Neuron (in vitro differentiated cells): ENCODE data around the gene PLXNA4.

Experiments used
- H2AFZ ChIP-seq: one replicate; pipeline ENCODE4 v1.6.1; 2013; ENCODE audit warnings: low read depth, mild to moderate bottlenecking, inconsistent platforms, low read length, moderate library complexity
- H3K27me3 ChIP-seq: one replicate; pipeline ENCODE4 v1.6.1; 2013; ENCODE audit warnings: low read length; ENCODE audit not compliant: insufficient read depth
- H3K36me3 ChIP-seq: one replicate; pipeline ENCODE4 v1.6.1; 2013; ENCODE audit warnings: low read length; ENCODE audit not compliant: insufficient read depth
- H3K4me1 ChIP-seq: one replicate; pipeline ENCODE4 v1.6.1; 2013; ENCODE audit warnings: low read length; ENCODE audit not compliant: insufficient read depth
- H3K4me3 ChIP-seq: 2 replicates; pipeline ENCODE4 v1.5.1; 2013; ENCODE audit warnings: mild to moderate bottlenecking, low read length, moderate library complexity
- H3K9me3 ChIP-seq: one replicate; pipeline ENCODE4 v1.6.1; 2013; ENCODE audit warnings: low read length

The PLXNA4 gene, protein sequence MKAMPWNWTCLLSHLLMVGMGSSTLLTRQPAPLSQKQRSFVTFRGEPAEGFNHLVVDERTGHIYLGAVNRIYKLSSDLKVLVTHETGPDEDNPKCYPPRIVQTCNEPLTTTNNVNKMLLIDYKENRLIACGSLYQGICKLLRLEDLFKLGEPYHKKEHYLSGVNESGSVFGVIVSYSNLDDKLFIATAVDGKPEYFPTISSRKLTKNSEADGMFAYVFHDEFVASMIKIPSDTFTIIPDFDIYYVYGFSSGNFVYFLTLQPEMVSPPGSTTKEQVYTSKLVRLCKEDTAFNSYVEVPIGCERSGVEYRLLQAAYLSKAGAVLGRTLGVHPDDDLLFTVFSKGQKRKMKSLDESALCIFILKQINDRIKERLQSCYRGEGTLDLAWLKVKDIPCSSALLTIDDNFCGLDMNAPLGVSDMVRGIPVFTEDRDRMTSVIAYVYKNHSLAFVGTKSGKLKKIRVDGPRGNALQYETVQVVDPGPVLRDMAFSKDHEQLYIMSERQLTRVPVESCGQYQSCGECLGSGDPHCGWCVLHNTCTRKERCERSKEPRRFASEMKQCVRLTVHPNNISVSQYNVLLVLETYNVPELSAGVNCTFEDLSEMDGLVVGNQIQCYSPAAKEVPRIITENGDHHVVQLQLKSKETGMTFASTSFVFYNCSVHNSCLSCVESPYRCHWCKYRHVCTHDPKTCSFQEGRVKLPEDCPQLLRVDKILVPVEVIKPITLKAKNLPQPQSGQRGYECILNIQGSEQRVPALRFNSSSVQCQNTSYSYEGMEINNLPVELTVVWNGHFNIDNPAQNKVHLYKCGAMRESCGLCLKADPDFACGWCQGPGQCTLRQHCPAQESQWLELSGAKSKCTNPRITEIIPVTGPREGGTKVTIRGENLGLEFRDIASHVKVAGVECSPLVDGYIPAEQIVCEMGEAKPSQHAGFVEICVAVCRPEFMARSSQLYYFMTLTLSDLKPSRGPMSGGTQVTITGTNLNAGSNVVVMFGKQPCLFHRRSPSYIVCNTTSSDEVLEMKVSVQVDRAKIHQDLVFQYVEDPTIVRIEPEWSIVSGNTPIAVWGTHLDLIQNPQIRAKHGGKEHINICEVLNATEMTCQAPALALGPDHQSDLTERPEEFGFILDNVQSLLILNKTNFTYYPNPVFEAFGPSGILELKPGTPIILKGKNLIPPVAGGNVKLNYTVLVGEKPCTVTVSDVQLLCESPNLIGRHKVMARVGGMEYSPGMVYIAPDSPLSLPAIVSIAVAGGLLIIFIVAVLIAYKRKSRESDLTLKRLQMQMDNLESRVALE (N-terminal part only)

DNA sequence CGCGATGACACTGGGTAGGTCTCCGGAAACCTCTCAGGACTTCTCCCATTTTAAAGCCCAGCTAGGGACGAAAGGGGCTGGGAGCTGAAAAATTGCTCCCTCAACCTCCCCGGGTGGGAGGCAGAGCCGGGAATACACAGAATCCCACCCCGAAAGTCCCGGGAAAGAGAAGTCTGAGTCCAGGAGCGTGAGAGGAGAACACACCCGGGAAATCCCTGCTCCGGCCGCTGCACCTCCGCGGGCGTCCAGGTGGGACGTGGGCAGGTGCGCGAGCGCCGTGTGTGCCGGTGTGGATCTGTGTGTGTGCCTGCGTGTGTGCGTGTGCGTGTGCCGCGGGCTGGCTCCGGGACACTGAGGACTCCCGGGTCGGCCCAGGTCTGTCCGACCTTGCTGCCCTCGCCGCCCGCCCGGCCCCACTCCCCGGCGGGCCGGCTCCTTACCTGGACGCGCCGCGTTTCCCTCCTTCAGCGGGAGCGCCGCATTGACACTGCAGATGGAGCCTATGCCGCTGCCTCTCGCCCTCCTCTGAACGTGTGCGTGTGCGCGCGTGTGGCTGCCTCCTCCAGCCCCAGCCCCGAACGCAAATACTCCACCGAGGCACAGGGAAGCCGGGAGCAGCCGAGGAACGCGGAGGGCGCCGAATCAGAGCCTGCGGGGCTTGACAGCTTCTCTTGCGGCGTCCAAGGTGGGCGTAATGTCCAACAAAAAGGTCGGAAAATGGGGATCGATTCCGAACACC lies at the start of gene PLXNA4:
Gene PLXNA4, minus strand, starts transcription at position 489 of the 739 bp plus-strand sequence. CDS start 67,777 bp downstream, outside the sequence.
- H3K27me3 ChIP-seq, result peaks cover 63% of the 10 kb centered on the region
- H3K9me3 ChIP-seq, result no peaks in the 10 kb centered on the region
- peaks cover 22% of the 10 kb centered on the region for H3K4me1 ChIP-seq
- H3K4me3 ChIP-seq, result peak within 1 kb of the TSS; percentile 36
- H3K36me3 ChIP-seq, result no peaks in the 10 kb centered on the region
- H2AFZ ChIP-seq, result peak within 1 kb of the TSS; percentile 84

DNA sequence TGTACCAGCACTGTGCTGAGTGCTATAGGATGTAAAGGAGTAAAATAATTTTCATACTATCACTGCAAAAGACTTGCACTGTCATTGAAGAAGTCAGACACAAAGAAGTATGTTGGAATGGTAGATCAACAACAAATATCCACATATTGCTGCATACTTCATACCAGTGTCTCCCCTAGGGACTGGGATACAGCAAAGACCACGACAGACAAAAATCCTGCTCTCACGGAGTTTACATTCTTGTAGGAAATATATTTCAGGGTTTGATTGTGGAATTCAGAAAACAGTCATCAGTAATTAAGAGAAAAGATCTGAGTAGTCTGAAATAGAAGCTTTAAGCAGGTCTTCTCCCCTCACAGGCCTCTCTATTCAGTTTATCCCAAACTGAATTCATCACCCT lies 49.4 kb upstream of the PLXNA4 start:
- H3K27me3 ChIP-seq, result no peaks in the 10 kb centered on the region
- H2AFZ ChIP-seq, result no peak overlapping the region
- no peaks in the 10 kb centered on the region for H3K4me1 ChIP-seq
- no peaks in the 10 kb centered on the region for H3K36me3 ChIP-seq
- no peaks in the 10 kb centered on the region for H3K9me3 ChIP-seq
- H3K4me3 ChIP-seq, result no peak overlapping the region

DNA sequence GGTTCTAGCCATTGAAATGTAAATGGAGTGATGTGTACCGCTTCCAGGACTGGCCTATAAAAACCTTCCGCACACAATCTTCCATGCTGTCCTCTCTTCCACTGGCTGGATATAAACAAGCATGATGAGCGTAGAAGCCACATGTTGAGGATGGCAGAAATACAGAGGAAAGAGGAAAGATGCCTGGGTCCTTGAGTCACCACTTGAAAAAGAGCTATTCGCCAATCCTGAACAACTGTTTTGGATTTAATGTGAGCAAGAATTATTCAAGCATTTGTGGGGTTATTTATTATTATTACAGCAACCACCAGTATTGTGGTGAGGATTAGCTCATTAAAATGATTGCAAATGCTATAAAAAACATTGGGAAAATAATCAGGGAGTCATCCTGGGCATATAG lies 45.8 kb upstream of the PLXNA4 start:
- Histone ChIP-seq H3K36me3 (no peaks in the 10 kb centered on the region), H3K27me3 (no peaks in the 10 kb centered on the region), H3K9me3 (no peaks in the 10 kb centered on the region), H2AFZ (no peak overlapping the region), H3K4me3 (no peak overlapping the region), H3K4me1 (no peaks in the 10 kb centered on the region)

DNA sequence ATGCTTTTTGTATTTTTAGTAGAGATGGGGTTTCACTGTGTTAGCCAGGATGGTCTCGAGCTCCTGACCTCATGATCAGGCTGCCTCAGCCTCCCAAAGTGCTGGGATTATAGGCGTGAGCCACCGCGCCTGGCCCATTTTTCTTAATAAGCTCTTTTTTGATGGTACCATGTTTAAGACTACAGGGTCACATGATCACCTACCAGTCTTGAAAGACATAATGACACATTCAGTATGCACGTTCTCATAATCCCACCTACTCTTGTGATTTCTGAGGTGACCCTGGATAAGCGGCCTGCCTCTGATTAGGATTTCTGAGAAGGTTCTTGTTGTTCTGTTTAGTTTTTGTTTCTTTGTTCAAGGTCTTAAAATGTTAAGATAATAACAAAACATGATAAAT lies 43.7 kb upstream of the PLXNA4 start:
- H3K4me1 ChIP-seq, result no peaks in the 10 kb centered on the region
- no peaks in the 10 kb centered on the region for H3K9me3 ChIP-seq
- H2AFZ ChIP-seq, result no peak overlapping the region
- H3K36me3 ChIP-seq, result no peaks in the 10 kb centered on the region
- H3K4me3 ChIP-seq, result no peak overlapping the region
- no peaks in the 10 kb centered on the region for H3K27me3 ChIP-seq

DNA sequence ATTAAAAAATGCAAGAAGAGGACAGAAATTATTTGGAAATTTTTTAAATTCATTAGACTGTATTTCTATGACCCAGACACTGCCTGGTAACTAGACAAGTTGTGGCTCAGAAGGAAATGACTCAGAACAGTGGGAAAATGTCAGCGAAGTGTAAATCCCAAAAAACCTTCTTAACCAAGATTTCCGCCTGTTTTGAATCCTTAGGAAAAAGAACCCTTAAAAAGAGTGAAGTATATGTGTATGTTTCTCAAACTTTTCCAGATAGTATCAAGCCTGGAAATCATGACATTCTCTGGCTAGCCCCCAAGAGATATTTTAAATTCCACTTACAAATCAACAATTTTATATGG lies 42.7 kb upstream of the PLXNA4 start:
- Histone ChIP-seq H2AFZ (no peak overlapping the region), H3K27me3 (no peaks in the 10 kb centered on the region), H3K4me1 (no peaks in the 10 kb centered on the region), H3K9me3 (no peaks in the 10 kb centered on the region), H3K4me3 (no peak overlapping the region), H3K36me3 (no peaks in the 10 kb centered on the region)

DNA sequence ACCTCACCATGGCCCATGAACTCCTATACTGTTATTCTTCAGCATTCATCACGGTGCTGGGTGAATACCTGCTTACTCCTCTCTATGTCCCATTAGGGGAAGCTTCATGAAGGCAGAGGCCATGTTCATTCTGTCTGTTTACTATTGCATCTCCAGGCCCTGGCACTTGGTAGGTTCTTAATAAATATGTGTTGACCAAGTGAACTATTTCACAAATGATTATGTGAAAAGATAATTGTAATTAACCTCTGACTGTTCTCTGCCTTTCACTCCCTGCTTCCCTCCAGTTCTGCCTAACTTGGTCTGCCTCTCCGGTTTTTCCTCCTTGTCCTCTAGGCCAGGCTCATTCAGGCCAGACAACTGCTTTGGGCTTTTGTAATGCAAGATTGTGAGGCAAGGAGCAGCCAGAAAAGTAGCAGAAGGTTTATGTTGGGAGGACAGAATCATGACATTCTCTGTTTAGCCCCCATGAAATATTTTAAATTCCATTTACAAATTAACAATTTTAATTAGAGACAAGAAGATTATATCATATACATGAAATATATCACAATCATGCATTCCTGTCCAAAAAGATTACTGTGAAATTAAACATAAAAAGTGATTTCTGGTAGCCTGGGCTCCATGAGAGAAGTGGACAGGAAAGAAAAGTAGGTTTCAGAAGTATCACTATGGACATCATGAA lies 42.1 kb upstream of the PLXNA4 start:
- H3K4me1 ChIP-seq, result no peaks in the 10 kb centered on the region
- no peak overlapping the region for H3K4me3 ChIP-seq
- H3K9me3 ChIP-seq, result no peaks in the 10 kb centered on the region
- no peak overlapping the region for H2AFZ ChIP-seq
- no peaks in the 10 kb centered on the region for H3K36me3 ChIP-seq
- H3K27me3 ChIP-seq, result no peaks in the 10 kb centered on the region

DNA sequence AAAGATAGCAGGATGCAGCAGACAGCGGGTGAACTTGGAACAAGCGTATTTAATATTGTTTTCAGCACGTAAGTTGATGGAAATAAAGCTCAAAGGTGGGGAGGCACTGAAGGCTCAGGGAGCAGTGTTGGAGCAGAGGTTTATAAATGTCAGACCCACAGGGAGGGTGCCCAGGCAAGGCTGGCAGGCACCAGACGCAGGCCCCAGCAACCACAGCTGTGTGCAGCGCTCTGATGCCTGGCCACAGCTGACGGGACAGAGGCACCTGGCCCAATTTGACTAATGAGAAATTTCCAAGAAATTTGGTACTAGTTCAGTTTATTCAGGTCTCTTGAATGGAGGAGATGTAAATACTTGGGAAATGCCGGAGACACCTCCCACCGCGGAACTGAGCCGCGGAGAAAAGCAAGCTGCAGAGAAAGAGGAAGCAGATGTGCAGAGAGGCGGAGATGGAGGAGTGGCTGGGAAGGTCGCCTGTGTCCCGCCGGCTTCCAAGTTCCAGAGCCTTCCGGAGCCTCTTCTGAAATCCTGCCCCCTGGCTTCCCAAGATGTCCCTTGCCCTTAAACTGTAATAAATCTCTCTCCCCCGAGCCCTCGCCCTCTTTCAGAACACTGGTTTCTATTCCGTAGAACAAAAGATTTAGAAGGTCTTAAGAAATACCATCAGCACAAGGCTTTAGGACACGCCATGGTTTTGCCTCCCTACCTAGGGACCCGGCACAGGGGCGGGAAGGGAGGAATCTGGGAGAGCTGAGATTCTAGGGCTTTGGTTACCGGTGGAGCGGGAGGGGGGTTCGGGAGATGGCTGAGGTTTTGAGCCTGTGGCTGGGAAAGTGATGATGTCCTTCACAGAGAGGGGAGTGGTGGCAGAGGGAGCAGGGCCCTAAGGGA lies 38.4 kb upstream of the PLXNA4 start:
- Histone ChIP-seq H3K4me3 (no peak overlapping the region), H2AFZ (no peak overlapping the region), H3K36me3 (no peaks in the 10 kb centered on the region), H3K27me3 (peaks cover 3% of the 10 kb centered on the region), H3K4me1 (no peaks in the 10 kb centered on the region), H3K9me3 (no peaks in the 10 kb centered on the region)

DNA sequence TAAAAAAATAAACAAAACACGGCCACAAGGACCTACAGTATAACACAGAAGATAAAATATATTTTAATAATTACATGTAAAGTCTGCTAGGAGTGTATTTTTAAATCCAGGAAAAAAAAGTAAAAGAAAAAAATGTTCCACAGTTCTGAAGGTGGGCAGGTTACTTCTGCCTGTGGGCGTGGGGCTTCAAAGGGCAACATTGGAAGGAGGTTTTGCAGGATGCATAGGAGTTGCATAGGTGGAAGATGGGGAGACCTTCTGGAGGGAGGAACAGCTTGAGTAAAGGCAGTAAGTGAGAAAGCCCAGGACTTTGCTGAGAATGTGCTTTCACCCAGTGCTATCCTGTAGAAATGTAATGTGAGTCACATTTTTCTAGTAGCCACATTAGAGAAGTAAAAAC lies 37.5 kb upstream of the PLXNA4 start:
- H3K36me3 ChIP-seq, result no peaks in the 10 kb centered on the region
- peaks cover 3% of the 10 kb centered on the region for H3K27me3 ChIP-seq
- no peaks in the 10 kb centered on the region for H3K4me1 ChIP-seq
- H2AFZ ChIP-seq, result no peak overlapping the region
- no peaks in the 10 kb centered on the region for H3K9me3 ChIP-seq
- no peak overlapping the region for H3K4me3 ChIP-seq

DNA sequence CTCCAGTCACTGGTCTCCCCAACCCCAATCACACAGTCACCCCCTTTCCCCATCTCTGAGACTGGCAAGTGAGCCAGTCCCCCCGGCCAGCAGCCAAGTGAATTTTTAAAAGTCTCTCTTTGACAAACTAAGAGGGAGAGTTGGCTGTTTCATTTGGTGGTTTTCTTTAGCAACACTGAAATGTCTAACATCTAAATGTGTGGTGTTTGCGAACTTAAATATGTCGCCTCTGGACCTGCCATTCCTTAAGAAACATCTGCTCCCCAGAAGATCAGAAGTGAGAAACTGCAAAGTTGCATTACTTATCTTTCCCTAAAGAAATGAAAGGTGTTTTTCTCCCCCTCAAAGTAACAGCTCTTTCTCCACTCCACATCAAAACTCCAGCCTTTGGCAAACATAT lies 34.7 kb upstream of the PLXNA4 start:
- H3K9me3 ChIP-seq, result no peaks in the 10 kb centered on the region
- H3K4me1 ChIP-seq, result no peaks in the 10 kb centered on the region
- H3K36me3 ChIP-seq, result no peaks in the 10 kb centered on the region
- no peak overlapping the region for H2AFZ ChIP-seq
- peaks cover 3% of the 10 kb centered on the region for H3K27me3 ChIP-seq
- H3K4me3 ChIP-seq, result no peak overlapping the region

DNA sequence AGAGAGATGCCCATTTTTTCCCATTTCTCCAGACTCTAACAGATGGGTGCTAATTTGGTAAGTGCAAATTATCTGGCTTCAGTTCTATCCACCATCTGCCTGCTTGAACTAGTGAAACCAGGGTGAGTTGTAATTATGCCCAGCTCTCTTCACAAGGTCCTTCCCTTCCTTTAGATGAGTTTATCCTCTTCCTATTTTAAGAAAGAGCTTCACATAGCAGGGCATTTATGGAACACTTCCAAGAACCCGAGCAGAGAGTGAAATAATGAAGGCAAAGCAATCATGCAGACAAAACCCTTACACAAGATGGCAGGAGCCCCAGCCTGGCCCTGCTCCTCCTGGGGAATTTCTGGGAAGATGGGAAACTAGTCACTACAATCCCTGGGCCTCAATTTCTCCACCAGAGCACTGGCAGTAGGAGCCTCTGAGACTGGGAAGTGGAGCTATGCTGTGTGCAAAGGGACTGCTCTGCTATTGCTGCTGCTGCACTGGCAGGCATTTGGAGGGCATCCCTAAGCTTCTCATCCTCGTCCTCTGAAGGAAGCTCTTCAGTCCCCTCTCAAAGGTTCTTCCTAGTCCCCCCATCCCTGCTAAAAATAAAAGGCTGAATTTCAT lies 33.7 kb upstream of the PLXNA4 start:
- Histone ChIP-seq H3K36me3 (no peaks in the 10 kb centered on the region), H3K27me3 (peaks cover 3% of the 10 kb centered on the region), H3K4me1 (no peaks in the 10 kb centered on the region), H3K9me3 (no peaks in the 10 kb centered on the region), H3K4me3 (no peak overlapping the region), H2AFZ (no peak overlapping the region)

DNA sequence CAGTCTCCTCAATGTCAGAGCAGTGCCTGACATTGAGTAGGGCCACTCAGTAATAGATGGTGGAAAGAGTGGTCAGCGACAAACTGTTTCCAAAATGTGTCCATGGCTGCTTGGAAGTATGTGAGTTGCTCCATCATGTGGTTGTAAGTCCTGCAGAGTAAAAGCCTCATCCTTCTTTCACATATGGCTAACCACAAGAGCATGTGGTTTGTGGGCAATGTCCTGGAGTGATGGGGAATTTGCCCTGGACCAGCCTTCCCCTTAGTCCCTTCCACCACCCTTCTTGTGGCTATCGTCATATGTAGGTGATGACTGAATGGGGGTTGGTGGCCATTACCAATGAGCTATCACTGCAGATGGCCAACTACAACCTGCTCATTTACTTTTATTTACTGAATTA lies 33.0 kb upstream of the PLXNA4 start:
- Histone ChIP-seq H3K27me3 (peaks cover 3% of the 10 kb centered on the region), H3K36me3 (no peaks in the 10 kb centered on the region), H3K4me3 (no peak overlapping the region), H3K9me3 (no peaks in the 10 kb centered on the region), H2AFZ (no peak overlapping the region), H3K4me1 (no peaks in the 10 kb centered on the region)
